Rectal smooth muscle tissue (tissue), 1 donor: ENCODE results near the gene IL36B.

Experiments
- H3K27ac ChIP-seq: one replicate; pipeline ENCODE4 v1.7.0; 2013; ENCODE audit warnings: low read depth, low read length, inconsistent platforms
- H3K27me3 ChIP-seq: one replicate; pipeline ENCODE4 v1.7.0; 2013; ENCODE audit warnings: low read length; ENCODE audit not compliant: control insufficient read depth, insufficient read depth
- H3K36me3 ChIP-seq: one replicate; pipeline ENCODE4 v1.7.0; 2013; ENCODE audit warnings: low read length; ENCODE audit not compliant: control insufficient read depth, insufficient read depth
- H3K4me1 ChIP-seq: one replicate; pipeline ENCODE4 v1.7.0; 2013; ENCODE audit warnings: low read length; ENCODE audit not compliant: control insufficient read depth, insufficient read depth
- H3K4me3 ChIP-seq: one replicate; pipeline ENCODE4 v1.7.0; 2013; ENCODE audit warnings: low read length
- H3K9ac ChIP-seq: one replicate; pipeline ENCODE4 v1.7.0; 2013; ENCODE audit warnings: low read length

Gene IL36B

DNA sequence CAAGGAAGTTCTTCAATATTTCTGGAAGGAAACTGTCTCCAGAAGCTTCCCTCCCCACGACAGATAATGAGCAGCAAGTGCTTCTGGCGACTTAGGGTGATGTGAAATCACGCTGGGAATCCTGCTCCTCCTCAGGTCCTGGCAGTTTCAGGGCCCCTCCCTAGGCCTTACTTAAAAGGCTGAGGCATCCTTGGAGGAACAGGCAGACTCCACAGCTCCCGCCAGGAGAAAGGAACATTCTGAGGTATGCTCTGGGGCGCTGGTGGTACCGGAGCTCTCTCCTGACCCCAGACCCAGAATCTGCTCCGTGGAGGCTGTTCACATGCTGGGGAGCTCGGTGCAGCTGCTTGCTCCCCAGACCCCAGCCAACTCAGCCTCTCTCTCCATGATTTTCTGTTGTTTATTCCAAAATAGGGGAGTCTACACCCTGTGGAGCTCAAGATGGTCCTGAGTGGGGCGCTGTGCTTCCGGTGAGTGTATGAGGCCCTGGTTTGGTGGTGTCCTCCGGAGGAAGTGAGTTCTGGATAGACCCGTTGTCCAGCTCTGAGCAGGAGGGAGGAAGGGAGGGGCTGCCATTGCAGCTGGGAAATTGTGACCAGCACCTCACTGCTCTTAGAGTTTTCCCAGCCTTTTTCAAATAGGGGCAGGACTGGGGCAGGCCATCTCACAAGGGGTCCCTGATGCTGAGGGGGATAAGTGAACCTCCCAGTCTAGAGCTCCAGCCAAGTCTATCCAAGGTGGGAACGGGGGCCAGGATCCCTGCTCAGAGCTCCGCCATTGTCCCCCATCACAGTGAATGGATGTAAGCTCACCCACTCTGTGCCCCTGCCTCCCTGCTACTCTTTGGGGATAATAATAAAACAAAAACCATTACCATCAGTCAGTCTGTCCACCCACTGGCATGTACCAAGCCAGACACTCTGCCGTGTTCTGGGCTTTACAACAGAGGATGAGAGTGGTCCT, 6.6 kb upstream of the IL36B start, which contains the start of gene IL36RN:
TSS of gene IL36RN (plus strand) at position 201 of the 963 bp plus-strand sequence. CDS start at position 442, 241 bp downstream.
- no peak within 1 kb of the TSS for H3K4me3 ChIP-seq
- no peaks in the 10 kb centered on the region for H3K4me1 ChIP-seq
- no peak within 1 kb of the TSS for H3K27ac ChIP-seq
- H3K27me3 ChIP-seq = no peaks in the 10 kb centered on the region
- no peaks in the 10 kb centered on the region for H3K36me3 ChIP-seq
- no peak within 1 kb of the TSS for H3K9ac ChIP-seq

DNA sequence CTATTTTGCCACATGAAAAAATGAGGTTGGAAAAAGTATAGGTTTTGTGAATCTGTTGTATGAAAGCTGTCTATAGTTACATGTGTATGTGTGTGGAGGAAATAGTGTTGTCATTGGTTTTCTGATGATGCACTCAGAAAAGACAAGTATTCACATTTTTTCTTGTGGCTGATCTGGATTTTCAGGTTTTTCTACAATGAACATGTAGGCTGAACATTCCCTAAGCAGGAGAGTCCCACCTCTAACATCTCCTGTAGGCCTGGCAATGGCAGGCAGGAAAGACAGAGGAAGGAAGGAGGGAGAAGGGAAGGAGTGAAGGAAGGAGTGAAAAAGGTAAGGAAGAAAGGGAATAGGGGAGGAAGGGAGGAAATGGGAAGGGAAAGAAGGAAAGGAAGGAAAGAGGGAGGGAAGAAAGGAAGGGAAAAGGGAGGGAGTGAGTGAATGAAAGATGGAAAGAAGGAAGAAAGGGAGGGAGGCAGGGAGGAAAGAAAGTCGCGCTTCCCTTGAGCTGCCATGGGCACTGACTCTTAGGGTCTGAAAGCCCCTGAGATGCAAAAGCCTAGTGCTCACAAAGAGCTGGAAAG, 5.8 kb upstream of the IL36B start:
- no peaks in the 10 kb centered on the region for H3K4me1 ChIP-seq
- H3K9ac ChIP-seq = no peak overlapping the region
- H3K27ac ChIP-seq = no peak overlapping the region
- H3K27me3 ChIP-seq = no peaks in the 10 kb centered on the region
- no peaks in the 10 kb centered on the region for H3K36me3 ChIP-seq
- no peak overlapping the region for H3K4me3 ChIP-seq

DNA sequence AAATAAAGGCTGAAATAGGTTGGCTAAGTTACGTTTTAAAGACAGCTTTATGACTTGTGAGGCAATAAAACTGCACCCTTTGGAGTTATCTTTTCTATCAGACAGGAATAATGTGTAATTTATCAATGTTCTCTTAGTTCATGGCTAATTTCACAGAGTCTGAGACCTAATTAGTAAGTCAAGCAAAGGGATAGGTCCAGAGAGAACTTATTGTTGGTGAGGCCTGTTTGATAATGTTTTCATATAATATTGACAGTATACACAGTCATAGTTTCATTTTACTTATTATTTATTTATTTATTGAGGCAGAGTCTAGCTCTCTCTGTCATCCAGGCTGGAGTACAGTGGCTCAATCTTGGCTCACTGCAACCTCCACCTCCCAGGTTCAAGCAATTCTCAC, 4.5 kb upstream of the IL36B start:
- Histone ChIP-seq H3K4me1 (no peaks in the 10 kb centered on the region), H3K27me3 (no peaks in the 10 kb centered on the region), H3K4me3 (no peak overlapping the region), H3K9ac (no peak overlapping the region), H3K27ac (no peak overlapping the region), H3K36me3 (no peaks in the 10 kb centered on the region)

DNA sequence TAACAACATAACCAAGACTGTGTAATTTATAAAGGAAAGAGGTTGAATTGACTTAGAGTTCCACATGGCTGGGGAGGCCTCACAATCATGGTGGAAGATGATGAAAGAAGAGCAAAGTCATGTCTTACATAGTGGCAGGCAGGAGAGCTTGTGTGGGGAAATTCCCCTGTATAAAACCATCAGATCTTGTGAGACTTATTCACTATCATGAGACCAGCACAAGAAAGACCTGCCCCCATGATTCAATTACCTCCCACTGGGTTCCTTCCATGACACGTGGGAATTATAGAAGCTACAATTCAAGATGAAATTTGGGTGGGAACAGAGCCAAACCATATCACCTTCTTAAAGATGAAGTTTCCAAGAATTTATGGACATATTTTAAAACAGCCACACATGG, 3.9 kb upstream of the IL36B start:
- no peaks in the 10 kb centered on the region for H3K27me3 ChIP-seq
- no peak overlapping the region for H3K27ac ChIP-seq
- H3K4me3 ChIP-seq = no peak overlapping the region
- no peak overlapping the region for H3K9ac ChIP-seq
- no peaks in the 10 kb centered on the region for H3K4me1 ChIP-seq
- no peaks in the 10 kb centered on the region for H3K36me3 ChIP-seq

DNA sequence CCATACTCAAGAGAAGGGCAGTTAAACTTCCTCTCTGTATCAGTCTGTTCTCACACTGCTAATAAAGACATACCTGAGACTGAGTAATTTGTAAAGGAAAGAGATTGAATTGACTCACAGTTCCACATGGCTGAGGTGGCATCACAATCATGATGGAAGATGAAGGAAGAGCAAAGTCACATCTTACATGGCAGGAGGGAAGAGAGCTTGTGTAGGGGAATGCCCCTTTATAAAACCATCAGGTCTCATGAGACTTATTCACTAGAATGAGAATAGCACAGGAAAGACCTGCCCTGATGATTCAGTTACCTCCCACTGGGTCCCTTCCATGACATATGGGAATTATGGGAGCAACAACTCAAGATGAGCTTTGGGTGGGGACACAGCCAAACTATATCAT, 1.4 kb upstream of the IL36B start:
- no peak overlapping the region for H3K9ac ChIP-seq
- no peaks in the 10 kb centered on the region for H3K36me3 ChIP-seq
- no peaks in the 10 kb centered on the region for H3K27me3 ChIP-seq
- H3K4me1 ChIP-seq = no peaks in the 10 kb centered on the region
- H3K4me3 ChIP-seq = no peak overlapping the region
- no peak overlapping the region for H3K27ac ChIP-seq

DNA sequence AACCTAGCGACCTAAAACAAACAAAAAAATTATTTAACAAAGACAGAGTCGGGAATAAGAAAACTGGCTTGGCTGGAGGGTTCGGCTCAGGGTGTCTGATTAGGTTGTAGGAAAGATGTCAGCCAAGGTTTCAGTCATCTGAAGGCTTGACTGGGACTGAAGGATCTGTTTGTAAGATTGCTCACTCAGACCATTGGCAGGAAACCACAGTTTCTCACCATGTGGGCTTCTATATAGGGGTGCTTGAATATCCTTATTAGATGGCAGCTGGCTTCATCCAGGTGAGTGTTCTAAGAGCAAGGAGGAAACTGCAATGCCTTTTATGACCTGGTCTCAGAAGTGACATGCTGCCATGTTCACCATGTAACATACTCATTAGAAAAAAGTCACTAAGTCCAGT, 999 bp upstream of the IL36B start:
- Histone ChIP-seq H3K27ac (no peak overlapping the region), H3K4me1 (no peaks in the 10 kb centered on the region), H3K4me3 (no peak overlapping the region), H3K9ac (no peak overlapping the region), H3K27me3 (no peaks in the 10 kb centered on the region), H3K36me3 (no peaks in the 10 kb centered on the region)

DNA sequence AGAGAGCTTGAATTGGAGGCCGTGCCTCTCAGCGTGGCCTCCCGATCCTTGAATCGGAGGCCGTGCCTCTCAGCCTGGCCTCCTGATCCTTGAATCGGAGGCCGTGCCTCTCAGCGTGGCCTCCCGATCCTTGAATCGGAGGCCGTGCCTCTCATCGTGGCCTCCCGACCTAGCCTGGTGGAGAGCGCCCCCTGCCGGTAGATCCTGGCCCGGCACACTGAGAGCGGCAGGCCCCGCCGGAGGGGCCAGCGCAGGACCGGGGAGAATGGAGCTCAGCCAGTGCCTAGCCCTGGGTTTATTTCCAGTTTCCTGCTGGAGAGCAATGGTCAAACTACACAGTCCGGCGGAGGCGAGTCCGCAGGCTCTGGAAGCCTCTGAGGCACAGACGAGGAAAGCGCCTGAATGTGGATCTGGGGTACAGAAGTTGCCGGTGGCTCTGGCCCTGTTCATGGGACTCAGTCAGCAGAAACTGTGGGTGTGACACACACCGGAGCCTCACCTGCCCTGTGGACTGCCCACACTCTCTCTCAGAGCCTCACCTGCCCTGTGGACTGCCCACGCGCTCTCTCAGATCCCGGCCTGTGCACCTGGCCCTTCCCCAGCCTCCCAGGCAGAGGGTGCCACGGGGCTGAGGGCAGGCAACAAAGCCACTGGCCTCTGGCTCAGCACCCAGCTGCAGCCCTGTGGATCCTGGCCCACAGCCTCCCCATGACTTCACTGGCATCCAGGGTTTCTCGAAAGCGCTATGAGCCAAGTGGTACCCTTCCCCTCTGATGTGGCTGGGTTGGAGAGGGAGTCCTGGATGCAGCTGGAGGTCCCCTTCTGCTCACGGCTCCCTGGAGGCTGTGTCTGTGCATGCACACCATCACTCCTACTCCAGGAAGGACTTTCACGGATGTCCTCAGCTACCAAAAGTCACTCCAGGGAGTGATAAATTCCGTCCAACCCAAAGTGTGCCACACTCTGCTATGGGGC, 1.5 kb downstream of the IL36B start:
- no peaks in the 10 kb centered on the region for H3K27me3 ChIP-seq
- H3K36me3 ChIP-seq = no peaks in the 10 kb centered on the region
- H3K4me3 ChIP-seq = no peak overlapping the region
- H3K27ac ChIP-seq = no peak overlapping the region
- H3K4me1 ChIP-seq = no peaks in the 10 kb centered on the region
- H3K9ac ChIP-seq = no peak overlapping the region

DNA sequence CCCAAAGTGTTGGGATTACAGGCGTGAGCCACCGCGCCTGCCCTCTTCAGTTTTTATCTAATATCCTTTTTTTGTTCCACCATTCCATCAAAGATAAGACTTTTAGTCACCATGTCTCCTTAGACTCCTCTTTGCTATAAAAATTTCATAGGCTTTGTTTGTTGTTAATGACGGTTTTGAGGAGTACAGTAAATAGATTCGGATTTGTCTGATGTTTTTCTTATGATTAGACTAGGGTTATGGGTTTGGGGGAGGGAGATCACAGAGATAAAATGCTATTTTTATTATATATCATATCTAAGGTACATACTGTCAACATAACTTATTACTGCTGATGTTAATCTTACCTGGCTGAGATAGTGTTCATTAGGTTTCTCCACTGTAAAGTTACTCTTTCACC, 6.2 kb downstream of the IL36B start:
- Histone ChIP-seq H3K9ac (no peak overlapping the region), H3K36me3 (no peaks in the 10 kb centered on the region), H3K27me3 (no peaks in the 10 kb centered on the region), H3K4me1 (no peaks in the 10 kb centered on the region), H3K27ac (no peak overlapping the region), H3K4me3 (no peak overlapping the region)

DNA sequence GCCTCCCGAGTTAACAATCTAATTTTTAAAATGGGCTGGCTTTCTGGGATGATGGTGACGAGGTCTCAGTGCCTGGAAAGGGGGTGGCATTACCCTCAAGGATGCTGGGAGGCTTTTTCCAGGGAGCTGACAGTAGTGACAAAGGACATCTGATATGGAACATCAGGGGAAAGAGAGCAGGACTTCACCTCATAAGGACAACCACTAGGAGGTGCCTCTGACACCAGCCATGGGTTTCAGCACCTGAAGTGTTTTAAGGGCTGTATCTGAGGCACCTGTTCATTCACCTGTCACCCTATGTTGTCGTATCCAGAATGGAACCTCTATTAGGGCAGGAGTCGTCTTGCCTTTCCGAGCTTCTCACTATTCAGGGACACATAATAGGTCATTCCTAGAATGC, 10.8 kb downstream of the IL36B start:
- Histone ChIP-seq H3K27ac (no peak overlapping the region), H3K4me3 (no peak overlapping the region), H3K4me1 (no peaks in the 10 kb centered on the region), H3K9ac (no peak overlapping the region), H3K36me3 (no peaks in the 10 kb centered on the region), H3K27me3 (no peaks in the 10 kb centered on the region)

DNA sequence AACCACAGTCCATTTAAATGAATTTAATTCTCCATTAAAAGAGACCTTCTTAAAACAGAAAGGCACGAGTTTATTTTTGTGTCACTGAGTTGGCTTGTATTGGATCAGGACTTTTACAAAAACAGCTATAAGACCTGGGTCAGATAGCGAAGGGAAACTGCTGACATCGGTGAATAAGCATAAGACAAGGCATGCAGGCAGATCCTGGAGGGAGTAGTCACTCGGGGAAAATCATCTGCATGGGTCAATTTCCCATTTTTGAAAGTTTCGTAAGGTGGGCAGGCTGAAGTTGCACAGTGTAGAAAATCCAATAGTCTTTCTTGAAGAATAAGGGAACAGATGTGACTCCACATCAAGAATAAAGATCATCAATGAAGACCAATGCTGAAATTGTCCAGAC, 12.9 kb downstream of the IL36B start:
- no peak overlapping the region for H3K27ac ChIP-seq
- H3K36me3 ChIP-seq = no peaks in the 10 kb centered on the region
- H3K4me3 ChIP-seq = no peak overlapping the region
- no peaks in the 10 kb centered on the region for H3K27me3 ChIP-seq
- no peak overlapping the region for H3K9ac ChIP-seq
- no peaks in the 10 kb centered on the region for H3K4me1 ChIP-seq

DNA sequence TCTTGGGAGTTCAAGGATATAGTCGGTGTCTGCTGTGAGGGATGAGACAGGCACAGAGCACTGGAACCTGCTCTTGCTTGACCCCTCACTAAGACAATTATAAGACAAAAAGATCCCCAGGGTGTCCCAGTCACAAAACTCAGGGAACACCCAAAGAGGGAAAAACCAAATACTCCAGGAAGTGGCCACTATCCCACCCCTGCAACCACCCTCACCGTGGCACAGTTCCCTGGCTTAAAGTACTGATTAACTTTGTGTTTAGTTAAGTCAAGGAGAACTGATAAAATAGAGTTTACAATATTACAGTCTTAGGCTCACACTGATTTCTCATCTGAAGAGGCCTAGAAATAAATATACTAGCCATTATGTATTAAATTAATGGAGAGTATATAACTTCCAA, 13.5 kb downstream of the IL36B start:
- Histone ChIP-seq H3K27ac (no peak overlapping the region), H3K4me3 (no peak overlapping the region), H3K27me3 (no peaks in the 10 kb centered on the region), H3K36me3 (no peaks in the 10 kb centered on the region), H3K4me1 (no peaks in the 10 kb centered on the region), H3K9ac (no peak overlapping the region)

DNA sequence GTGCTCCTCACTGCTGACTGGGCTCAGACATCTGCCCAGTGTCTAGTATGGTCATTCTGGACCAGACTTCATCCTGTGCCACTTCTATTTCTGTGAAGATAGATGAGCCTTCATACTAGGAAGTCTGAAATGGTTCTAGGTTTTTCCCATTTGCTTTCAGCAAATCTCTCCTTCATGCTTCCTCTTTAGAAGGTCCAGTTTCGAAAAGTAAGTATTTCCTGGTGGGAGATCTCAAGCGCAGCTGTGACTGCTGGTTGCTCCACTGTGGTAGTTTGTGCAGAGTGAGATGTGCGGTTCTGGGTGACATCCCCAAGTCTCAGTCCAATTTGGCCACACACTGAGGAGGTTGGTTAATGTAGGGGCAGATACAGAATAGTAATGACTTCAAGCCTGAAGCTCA, 14.4 kb downstream of the IL36B start:
- Histone ChIP-seq H3K36me3 (no peaks in the 10 kb centered on the region), H3K4me3 (no peak overlapping the region), H3K4me1 (no peaks in the 10 kb centered on the region), H3K27me3 (no peaks in the 10 kb centered on the region), H3K9ac (no peak overlapping the region), H3K27ac (no peak overlapping the region)
